Sigmoid colon (tissue), 4 donors: ENCODE measurements around the gene UBR1.

Experiments used
- CTCF ChIP-seq, 4 experiments: fragments of 450-650 bp in 3 of 4; fragments of 200-600 bp in 1 of 4; IDR thresholded peaks; one replicate each; pipeline ENCODE4 v1.5.1; 2016 to 2019; ENCODE audit warnings: antibody characterized with exemption in 4 of 4, mild to moderate bottlenecking in 3 of 4, moderate library complexity in 2 of 4
- EP300 ChIP-seq, 4 donors: sonication (generic); formaldehyde crosslinking; IDR thresholded peaks; one replicate each; pipeline ENCODE4 v1.6.1; 2017; ENCODE audit warnings: antibody characterized with exemption in 4 of 4

DNA sequence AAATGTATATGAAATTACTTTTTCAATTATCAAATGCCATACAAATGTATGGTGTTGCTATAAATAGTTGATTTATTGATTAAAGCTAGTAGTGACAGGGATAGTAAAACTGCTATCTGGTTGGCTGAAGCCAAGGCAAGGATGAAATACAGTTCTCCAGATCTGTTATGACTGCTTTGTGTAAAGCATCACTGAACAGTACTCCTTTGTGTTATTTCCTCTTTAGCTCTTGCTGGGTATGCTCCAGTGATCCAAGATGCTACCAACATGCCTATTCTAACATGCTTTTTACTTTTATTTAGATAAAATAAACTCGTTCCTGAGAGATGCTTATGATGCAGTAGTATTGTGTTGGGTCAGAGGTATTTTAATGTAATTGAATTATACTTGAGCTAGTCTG is 12.4 kb upstream of the UBR1 start:
- TF ChIP-seq EP300 (IDR thresholded peaks at IDR 0.05) = no peak
- no peak for TF ChIP-seq CTCF (IDR thresholded peaks at IDR 0.05)
